ENCODE measurements around the gene RBM20.

DNA sequence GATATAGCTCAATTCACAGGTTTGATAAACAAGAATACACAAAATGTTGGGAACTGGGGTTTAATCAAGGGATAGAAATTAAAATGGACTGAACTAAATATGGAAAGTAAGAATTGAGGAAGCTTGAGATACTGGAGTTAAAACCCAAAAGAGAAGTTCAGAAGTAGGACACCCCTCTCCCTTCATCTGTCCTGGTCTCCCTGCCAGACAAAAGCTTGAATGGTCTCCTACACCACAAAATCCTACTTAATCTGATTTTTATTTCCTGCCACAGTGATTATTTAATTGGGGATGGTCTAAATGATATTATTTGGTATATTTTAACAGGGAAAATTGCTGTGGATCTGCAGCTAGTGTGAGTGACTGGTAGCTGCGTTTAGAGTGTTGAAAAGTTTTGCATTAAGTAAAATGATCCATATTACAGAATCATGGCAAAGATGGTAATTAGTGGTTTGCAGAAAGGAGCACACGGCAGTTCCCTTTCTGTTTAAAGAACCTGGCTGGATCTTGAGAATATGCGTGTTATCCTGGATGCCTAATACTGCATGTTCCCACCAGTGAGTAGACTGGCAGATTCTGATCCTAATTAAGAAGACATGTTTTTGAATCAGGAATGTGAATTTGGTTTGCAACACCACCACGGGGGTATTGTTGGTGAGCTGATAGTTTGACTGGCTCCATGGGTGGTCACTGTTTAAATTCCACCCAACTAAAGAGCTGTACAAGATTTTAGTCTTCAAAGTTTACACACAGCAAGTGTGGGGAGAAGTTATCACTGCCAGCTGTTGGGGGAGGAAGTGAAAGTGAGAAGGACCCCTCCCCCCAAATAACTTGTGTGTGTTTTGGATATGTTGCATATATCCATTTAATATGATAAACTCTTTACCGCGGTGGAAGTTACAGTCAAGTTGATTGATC, 5.5 kb downstream of the RBM20 start:
- TF ChIP-seq, protein P1, sequence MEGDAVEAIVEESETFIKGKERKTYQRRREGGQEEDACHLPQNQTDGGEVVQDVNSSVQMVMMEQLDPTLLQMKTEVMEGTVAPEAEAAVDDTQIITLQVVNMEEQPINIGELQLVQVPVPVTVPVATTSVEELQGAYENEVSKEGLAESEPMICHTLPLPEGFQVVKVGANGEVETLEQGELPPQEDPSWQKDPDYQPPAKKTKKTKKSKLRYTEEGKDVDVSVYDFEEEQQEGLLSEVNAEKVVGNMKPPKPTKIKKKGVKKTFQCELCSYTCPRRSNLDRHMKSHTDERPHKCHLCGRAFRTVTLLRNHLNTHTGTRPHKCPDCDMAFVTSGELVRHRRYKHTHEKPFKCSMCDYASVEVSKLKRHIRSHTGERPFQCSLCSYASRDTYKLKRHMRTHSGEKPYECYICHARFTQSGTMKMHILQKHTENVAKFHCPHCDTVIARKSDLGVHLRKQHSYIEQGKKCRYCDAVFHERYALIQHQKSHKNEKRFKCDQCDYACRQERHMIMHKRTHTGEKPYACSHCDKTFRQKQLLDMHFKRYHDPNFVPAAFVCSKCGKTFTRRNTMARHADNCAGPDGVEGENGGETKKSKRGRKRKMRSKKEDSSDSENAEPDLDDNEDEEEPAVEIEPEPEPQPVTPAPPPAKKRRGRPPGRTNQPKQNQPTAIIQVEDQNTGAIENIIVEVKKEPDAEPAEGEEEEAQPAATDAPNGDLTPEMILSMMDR (IDR thresholded peaks at IDR 0.05 in 4 of 5, conservative IDR thresholded peaks at IDR 0.05 in 1 of 5): no peak
- TF ChIP-seq POLR2A (IDR thresholded peaks at IDR 0.05): no peak
